Smooth muscle cell (in vitro differentiated cells): ENCODE results near the gene QKI. TPM values are rescaled to one million over a fixed set of nuclear protein-coding genes. Genes with fewer than 3 reads are reported as not detected.
A peak's percentile ranks its signal among the peaks of the same experiment; 100 is the strongest.

Experiments
- DNase-seq: peaks from one replicate; lab custom pipeline; 2025; ENCODE audit not compliant: unreplicated experiment; lab: John Stamatoyannopoulos, UW
- H2AFZ ChIP-seq: fragments of 200-600 bp; sonication (generic); 2 replicates; pipeline ENCODE4 v1.6.0; 2016; ENCODE audit warnings: antibody characterized with exemption, low read depth, mild to moderate bottlenecking
- H3F3A ChIP-seq: fragments of 200-600 bp; sonication (generic); 2 replicates; pipeline ENCODE4 v1.6.0; 2017; ENCODE audit warnings: antibody characterized with exemption, low read depth
- H3K27ac ChIP-seq: fragments of 200-600 bp; sonication (generic); 2 replicates; pipeline ENCODE4 v1.5.1; 2016; ENCODE audit warnings: low read depth, mild to moderate bottlenecking
- H3K27me3 ChIP-seq: fragments of 200-600 bp; sonication (generic); 2 replicates; pipeline ENCODE4 v1.6.1; 2016; ENCODE audit warnings: low read depth, mild to moderate bottlenecking
- H3K36me3 ChIP-seq: fragments of 200-600 bp; sonication (generic); 2 replicates; pipeline ENCODE4 v1.5.1; 2016; ENCODE audit warnings: low read depth
- H3K4me1 ChIP-seq: fragments of 200-600 bp; sonication (generic); 2 replicates; pipeline ENCODE4 v1.5.1; 2016; ENCODE audit warnings: low read depth
- H3K4me2 ChIP-seq: fragments of 200-600 bp; sonication (generic); 2 replicates; pipeline ENCODE4 v1.6.0; 2016; ENCODE audit warnings: mild to moderate bottlenecking
- H3K4me3 ChIP-seq: fragments of 200-600 bp; sonication (generic); 2 replicates; pipeline ENCODE4 v1.5.1; 2016; ENCODE audit warnings: mild to moderate bottlenecking
- H3K79me2 ChIP-seq: fragments of 200-600 bp; sonication (generic); 2 replicates; pipeline ENCODE4 v1.6.0; 2016; ENCODE audit warnings: low read depth, mild to moderate bottlenecking
- H3K9ac ChIP-seq: fragments of 200-600 bp; sonication (generic); 2 replicates; pipeline ENCODE4 v1.6.0; 2016; ENCODE audit warnings: low read depth
- H3K9me3 ChIP-seq: fragments of 200-600 bp; sonication (generic); replicated peaks from 2 replicates; pipeline ENCODE4 v1.5.1; 2016; ENCODE audit warnings: low read depth
- H4K20me1 ChIP-seq: fragments of 200-600 bp; sonication (generic); 2 replicates; pipeline ENCODE4 v1.6.0; 2016; ENCODE audit warnings: low read depth
- WGBS: methylation state at CpG from one replicate; pipeline ENCODE4 v1.1.7; 2016; ENCODE audit warnings: low lambda C conversion rate; 5-methylcytosine and 5-hydroxymethylcytosine counted together
- polyA plus RNA-seq: library from polyadenylated mRNA; unstranded; fragments of >200 nt; fragmentation: Nextera tagmentation; extraction: Ambion mirVana; gene quantifications from 2 replicates; pipeline ENCODE4 v1.2.1, GENCODE V29; 2016
- total RNA-seq: library from RNA; depleted of rRNA; stranded (reverse); fragments of >200 nt; gene quantifications from 2 replicates; pipeline ENCODE4 v1.2.3, GENCODE V29; 2014
- TF ChIP-seq, protein P1 (sequence below): fragments of 200-600 bp; sonication (generic); IDR thresholded peaks from 2 replicates; pipeline ENCODE4 v1.5.1; 2017; ENCODE audit warnings: borderline replicate concordance, mild to moderate bottlenecking, antibody characterized with exemption; ENCODE audit not compliant: insufficient read depth, poor library complexity, severe bottlenecking

The QKI gene
- total and polyA plus RNA-seq, 2 experiments from 2014 or later = 65.1 to 162 TPM

DNA sequence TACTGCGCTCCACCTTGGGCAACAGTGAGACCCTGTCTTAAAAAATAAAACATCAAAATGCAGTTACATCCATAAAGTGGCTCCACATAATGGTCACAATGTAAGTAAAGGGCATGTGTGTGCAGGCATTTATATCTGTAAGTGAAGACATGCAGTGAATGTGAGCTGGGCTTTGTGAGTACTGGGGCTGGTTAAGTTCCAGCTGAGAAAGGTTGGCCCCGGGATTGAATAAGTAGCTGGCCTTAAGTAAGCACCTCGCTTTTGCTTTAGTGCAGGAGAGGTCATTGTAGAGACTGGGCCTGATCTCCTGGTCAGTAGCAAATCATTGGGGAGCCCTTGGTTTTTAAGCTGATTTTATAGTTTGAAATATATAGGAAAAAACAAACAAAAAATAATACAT is 8.0 kb downstream of the QKI start:
- H3F3A ChIP-seq = no peaks in the 10 kb centered on the region
- no peaks in the 10 kb centered on the region for H3K27me3 ChIP-seq
- no peaks in the 10 kb centered on the region for H3K9me3 ChIP-seq
- H3K4me2 ChIP-seq = no peak overlapping the region
- TF ChIP-seq, protein P1, sequence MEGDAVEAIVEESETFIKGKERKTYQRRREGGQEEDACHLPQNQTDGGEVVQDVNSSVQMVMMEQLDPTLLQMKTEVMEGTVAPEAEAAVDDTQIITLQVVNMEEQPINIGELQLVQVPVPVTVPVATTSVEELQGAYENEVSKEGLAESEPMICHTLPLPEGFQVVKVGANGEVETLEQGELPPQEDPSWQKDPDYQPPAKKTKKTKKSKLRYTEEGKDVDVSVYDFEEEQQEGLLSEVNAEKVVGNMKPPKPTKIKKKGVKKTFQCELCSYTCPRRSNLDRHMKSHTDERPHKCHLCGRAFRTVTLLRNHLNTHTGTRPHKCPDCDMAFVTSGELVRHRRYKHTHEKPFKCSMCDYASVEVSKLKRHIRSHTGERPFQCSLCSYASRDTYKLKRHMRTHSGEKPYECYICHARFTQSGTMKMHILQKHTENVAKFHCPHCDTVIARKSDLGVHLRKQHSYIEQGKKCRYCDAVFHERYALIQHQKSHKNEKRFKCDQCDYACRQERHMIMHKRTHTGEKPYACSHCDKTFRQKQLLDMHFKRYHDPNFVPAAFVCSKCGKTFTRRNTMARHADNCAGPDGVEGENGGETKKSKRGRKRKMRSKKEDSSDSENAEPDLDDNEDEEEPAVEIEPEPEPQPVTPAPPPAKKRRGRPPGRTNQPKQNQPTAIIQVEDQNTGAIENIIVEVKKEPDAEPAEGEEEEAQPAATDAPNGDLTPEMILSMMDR = no peak
- no peak overlapping the region for H3K4me3 ChIP-seq
- no peak overlapping the region for H3K9ac ChIP-seq
- DNase-seq = no peak
- H3K4me1 ChIP-seq = peaks cover 43% of the 10 kb centered on the region
- H4K20me1 ChIP-seq = peaks cover 100% of the 10 kb centered on the region
- peaks cover 100% of the 10 kb centered on the region for H3K79me2 ChIP-seq
- H3K27ac ChIP-seq = no peak overlapping the region
- 79% methylated on average over 3 of the region's 3 CpGs for whole genome bisulfite sequencing
- no peaks in the 10 kb centered on the region for H3K36me3 ChIP-seq
- H2AFZ ChIP-seq = no peak overlapping the region

DNA sequence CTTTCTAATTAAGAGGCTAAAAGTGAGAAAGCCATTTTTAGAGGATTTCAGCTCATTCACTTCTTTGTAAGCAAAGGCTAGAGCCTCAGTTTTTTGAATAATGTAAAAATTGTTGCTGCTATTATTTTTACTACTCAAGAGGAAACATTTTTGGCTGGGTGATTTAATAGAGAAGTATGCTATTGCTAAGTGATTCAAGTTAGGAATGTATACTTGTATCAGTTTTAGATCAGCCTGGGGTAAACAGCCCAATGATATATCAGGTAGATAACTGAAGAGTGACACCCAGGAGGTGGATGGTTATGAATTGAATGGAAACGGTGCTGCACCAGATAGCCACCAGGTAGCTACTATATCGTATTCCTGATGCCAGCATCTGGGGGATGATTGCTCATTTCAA is 9.2 kb downstream of the QKI start:
- Histone ChIP-seq H3K27ac (no peak overlapping the region), H3K9ac (no peak overlapping the region), H3K4me3 (no peak overlapping the region), H3K36me3 (no peaks in the 10 kb centered on the region), H3K79me2 (peaks cover 100% of the 10 kb centered on the region), H3K9me3 (no peaks in the 10 kb centered on the region), H3K4me2 (no peak overlapping the region), H3F3A (no peaks in the 10 kb centered on the region), H3K27me3 (no peaks in the 10 kb centered on the region), H3K4me1 (peaks cover 42% of the 10 kb centered on the region), H4K20me1 (peaks cover 100% of the 10 kb centered on the region), H2AFZ (no peak overlapping the region)
- 85% methylated on average over 2 of the region's 2 CpGs for WGBS
- no peak for DNase-seq
- TF ChIP-seq, protein P1 = no peak

DNA sequence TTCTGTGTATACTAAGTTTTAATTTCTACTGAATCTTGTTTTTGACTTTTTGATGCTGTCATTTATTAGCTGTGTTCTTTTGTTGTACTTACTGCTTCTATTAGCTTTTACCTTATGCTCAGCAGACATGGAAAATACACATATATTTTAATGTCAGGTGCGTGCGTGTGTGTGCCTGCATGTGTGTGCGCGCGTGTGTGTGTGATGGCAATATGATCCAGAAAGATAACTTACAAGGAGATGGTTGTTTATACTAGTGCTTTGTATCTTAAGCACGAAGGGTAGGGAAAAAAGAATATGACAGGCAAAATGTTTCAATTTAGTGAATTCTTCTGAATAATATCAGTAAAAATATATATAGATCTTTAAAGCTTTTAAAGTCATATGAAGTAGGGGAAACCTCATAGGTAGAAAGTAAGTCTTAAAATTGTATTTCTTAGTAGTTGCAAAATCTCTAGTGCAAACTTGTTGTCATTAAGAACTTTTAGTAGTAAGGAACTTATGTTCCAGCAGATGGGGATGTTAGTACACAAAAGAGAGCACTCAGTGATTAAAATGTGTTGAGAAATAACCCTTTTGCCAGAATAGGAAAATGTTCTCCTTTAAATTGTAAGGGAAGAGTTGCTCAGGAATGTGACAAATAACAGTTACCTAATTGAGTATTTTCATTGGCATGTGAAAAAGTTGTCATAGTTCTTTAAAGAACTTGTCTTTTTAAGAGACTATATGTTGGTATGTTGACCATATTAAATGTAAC is 13.2 kb downstream of the QKI start:
- Histone ChIP-seq H3K27me3 (no peaks in the 10 kb centered on the region), H3K4me2 (peak overlapping the region; percentile 68), H3K36me3 (no peaks in the 10 kb centered on the region), H2AFZ (no peak overlapping the region), H3K4me1 (peaks cover 31% of the 10 kb centered on the region), H3K27ac (no peak overlapping the region), H3K9me3 (no peaks in the 10 kb centered on the region), H3K9ac (no peak overlapping the region), H3K79me2 (peaks cover 100% of the 10 kb centered on the region), H4K20me1 (peaks cover 100% of the 10 kb centered on the region), H3F3A (no peaks in the 10 kb centered on the region), H3K4me3 (no peak overlapping the region)
- 88% methylated on average over 6 of the region's 6 CpGs for WGBS
- DNase-seq = no peak
- TF ChIP-seq, protein P1 = peak; percentile 54

DNA sequence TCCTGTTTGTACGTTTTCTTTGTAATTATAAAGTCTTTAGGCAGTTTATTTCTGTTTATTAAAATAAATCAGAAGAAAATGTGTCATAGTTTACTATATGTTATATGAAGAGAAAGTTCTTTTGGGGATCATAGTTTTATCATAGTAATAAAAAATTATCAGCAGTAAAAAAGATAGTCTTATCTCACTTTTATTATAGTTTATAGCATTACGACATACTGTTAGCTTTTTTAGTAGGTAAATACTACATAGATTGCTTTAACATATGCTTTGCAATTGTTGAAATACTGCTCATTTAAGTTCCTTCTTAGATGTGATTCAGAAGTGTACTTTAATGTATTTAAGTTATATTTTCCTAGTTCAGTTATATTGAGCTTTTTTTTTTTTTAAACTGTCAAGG is 13.9 kb downstream of the QKI start:
- Histone ChIP-seq H3K36me3 (no peaks in the 10 kb centered on the region), H3K79me2 (peaks cover 100% of the 10 kb centered on the region), H3K9ac (no peak overlapping the region), H3K4me3 (no peak overlapping the region), H4K20me1 (peaks cover 100% of the 10 kb centered on the region), H3K27ac (no peak overlapping the region), H3K27me3 (no peaks in the 10 kb centered on the region), H3K4me1 (peaks cover 31% of the 10 kb centered on the region), H3K4me2 (peak overlapping the region; percentile 68), H3F3A (no peaks in the 10 kb centered on the region), H2AFZ (no peak overlapping the region), H3K9me3 (no peaks in the 10 kb centered on the region)
- TF ChIP-seq, protein P1 = no peak
- WGBS = 51% methylated on average over 2 of the region's 2 CpGs
- no peak for DNase-seq
